PC-3 (cell line): ENCODE results near the gene SCLY. TPM values are rescaled to one million over a fixed set of nuclear protein-coding genes. Genes with fewer than 3 reads are reported as not detected.

ENCODE experiments used
- ATAC-seq: fragments of 200-7000 bp; cut with Tn5 transposase; 2 replicates; pipeline ENCODE4 v1.9.1; 2020; ENCODE audit warnings: mild to moderate bottlenecking, moderate library complexity
- BruUV-seq: library from RNA; stranded (reverse); fragments of 400-500 nt; replicated peaks from 2 replicates; lab custom pipeline; 2021; lab: Mats Ljungman, UMichigan
- CTCF ChIA-PET: fragments of 300-600 bp; sonication (Branson Sonifier 250); formaldehyde crosslinking; loops from one replicate; lab custom pipeline; 2022; ENCODE audit warnings: antibody characterized with exemption; lab: Charles Lee
- POLR2A ChIA-PET: fragments of 300-600 bp; sonication (Branson Sonifier 250); formaldehyde crosslinking; loops from one replicate; lab custom pipeline; 2022; ENCODE audit warnings: antibody characterized with exemption; ENCODE audit not compliant: unreplicated experiment; lab: Charles Lee
- DNase-seq: peaks from one replicate; pipeline ENCODE4 v3.0.0-alpha.2; 2015
- H2AFZ ChIP-seq: fragments of 300-600 bp; sonication (generic); 2 replicates; pipeline ENCODE4 v1.6.0; 2016; ENCODE audit warnings: antibody characterized with exemption, low read length
- H3F3A ChIP-seq: fragments of 300-600 bp; sonication (generic); one replicate; pipeline ENCODE4 v1.6.0; 2017; ENCODE audit warnings: antibody characterized with exemption, low read length, control low read depth, mild to moderate bottlenecking; ENCODE audit not compliant: unreplicated experiment
- H3K27ac ChIP-seq: fragments of 300-600 bp; sonication (generic); 2 replicates; pipeline ENCODE4 v1.5.1; 2016; ENCODE audit warnings: mild to moderate bottlenecking, low read length
- H3K27me3 ChIP-seq: fragments of 300-600 bp; sonication (generic); 2 replicates; pipeline ENCODE4 v1.6.1; 2016; ENCODE audit warnings: low read length, mixed read lengths
- H3K36me3 ChIP-seq: fragments of 300-600 bp; sonication (generic); 2 replicates; pipeline ENCODE4 v1.6.1; 2016; ENCODE audit warnings: low read depth, mixed run types, low read length, mixed read lengths
- H3K4me1 ChIP-seq: fragments of 300-600 bp; sonication (generic); 2 replicates; pipeline ENCODE4 v1.5.1; 2016; ENCODE audit warnings: low read length; ENCODE audit not compliant: insufficient read depth
- H3K4me2 ChIP-seq: fragments of 300-600 bp; sonication (generic); 2 replicates; pipeline ENCODE4 v1.6.0; 2016; ENCODE audit warnings: low read length
- H3K4me3 ChIP-seq: fragments of 300-600 bp; sonication (generic); 2 replicates; pipeline ENCODE4 v1.5.1; 2016; ENCODE audit warnings: mild to moderate bottlenecking, low read length, mixed read lengths
- H3K79me2 ChIP-seq: fragments of 300-600 bp; sonication (generic); 2 replicates; pipeline ENCODE4 v1.6.1; 2017; ENCODE audit warnings: low read length, mixed read lengths
- H3K9ac ChIP-seq: fragments of 300-600 bp; sonication (generic); 2 replicates; pipeline ENCODE4 v1.6.0; 2016; ENCODE audit warnings: mild to moderate bottlenecking, low read length
- H3K9me2 ChIP-seq: fragments of 300-600 bp; sonication (generic); replicated peaks from 2 replicates; pipeline ENCODE4 v1.6.1; 2016; ENCODE audit warnings: mixed run types, low read length, mixed read lengths
- H3K9me3 ChIP-seq: fragments of 300-600 bp; sonication (generic); 2 replicates; pipeline ENCODE4 v1.6.1; 2016; ENCODE audit warnings: low read length, mixed read lengths
- H4K20me1 ChIP-seq: fragments of 300-600 bp; sonication (generic); 2 replicates; pipeline ENCODE4 v1.6.1; 2016; ENCODE audit warnings: low read length, mixed read lengths
- EZH2 ChIP-seq: fragments of 300-600 bp; sonication (generic); IDR thresholded peaks from one replicate; pipeline ENCODE4 v1.6.1; 2017; ENCODE audit warnings: antibody characterized with exemption, mild to moderate bottlenecking, low read length; ENCODE audit not compliant: unreplicated experiment
- EZH2phosphoT487 ChIP-seq: fragments of 300-600 bp; sonication (generic); IDR thresholded peaks from 2 replicates; pipeline ENCODE4 v1.6.1; 2018; ENCODE audit warnings: mild to moderate bottlenecking, antibody characterized with exemption, low read length, borderline replicate concordance
- intact Hi-C: fragments of 100-400 bp; cut with micrococcal nuclease; formaldehyde crosslinking; loops from 2 replicates; pipeline ENCODE4 v1.9.0; 2023
- total RNA-seq: library from RNA; depleted of rRNA; stranded (reverse); fragments of >200 nt; gene quantifications from 2 replicates; pipeline ENCODE4 v1.2.3, GENCODE V29; 2014
- TF ChIP-seq, protein P1 (sequence below): fragments of 300-600 bp; sonication (generic); conservative IDR thresholded peaks from 2 replicates; pipeline ENCODE4 v1.5.1; 2017; ENCODE audit warnings: antibody characterized with exemption, low read depth, mild to moderate bottlenecking, low read length

The SCLY gene
- total RNA-seq, 1 experiment from 2014 or later = 23.1 TPM

DNA sequence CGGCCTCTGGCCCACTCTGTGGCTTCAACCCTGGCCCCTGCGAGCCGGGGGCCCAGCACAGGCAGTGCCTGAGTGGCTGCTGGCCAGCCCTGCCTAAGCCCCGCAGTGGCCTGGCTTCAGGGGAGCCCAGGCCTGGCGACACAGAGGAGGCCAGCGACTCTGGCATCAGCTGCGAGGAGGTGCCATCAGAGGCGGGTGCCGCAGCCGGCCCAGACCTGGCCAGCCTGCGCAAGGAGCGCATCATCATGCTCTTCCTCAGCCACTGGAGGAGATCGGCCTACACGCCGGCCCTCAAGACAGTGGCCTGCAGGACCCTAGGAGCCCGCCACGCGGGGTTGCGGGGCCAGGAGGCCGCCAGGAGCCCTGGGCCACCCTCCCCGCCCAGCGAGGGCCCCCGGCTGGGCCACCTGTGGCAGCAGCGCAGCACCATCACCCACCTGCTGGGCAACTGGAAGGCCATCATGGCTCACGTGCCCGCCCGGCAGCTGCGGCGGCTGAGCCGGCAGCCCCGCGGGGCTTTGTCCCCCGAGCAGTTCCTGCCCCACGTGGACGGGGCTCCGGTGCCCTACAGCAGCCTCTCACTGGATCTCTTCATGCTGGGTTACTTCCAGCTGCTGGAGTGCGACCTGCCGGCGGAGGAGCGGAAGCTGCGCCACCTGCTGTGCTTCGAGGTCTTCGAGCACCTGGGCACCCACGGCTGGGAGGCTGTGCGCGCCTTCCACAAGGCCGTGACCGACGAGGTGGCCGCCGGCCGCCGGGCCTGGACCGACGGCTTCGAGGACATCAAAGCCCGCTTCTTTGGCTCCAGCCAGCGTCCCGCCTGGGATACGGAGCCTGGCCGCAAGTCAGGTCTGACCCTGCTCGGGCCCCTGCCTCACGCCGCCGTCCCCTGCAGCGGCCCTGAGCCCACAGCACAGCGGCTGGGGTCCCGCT is 70.2 kb downstream of the SCLY start:
- DNase-seq (no peak), ATAC-seq (no peak)
- Histone ChIP-seq H3K9me3 (no peaks in the 10 kb centered on the region), H3K4me1 (no peaks in the 10 kb centered on the region), H3K9ac (no peak overlapping the region), H3K36me3 (no peaks in the 10 kb centered on the region), H3K79me2 (no peaks in the 10 kb centered on the region), H3K4me2 (no peak overlapping the region), H3K27ac (no peak overlapping the region), H3K4me3 (no peak overlapping the region), H2AFZ (no peak overlapping the region), H3F3A (no peaks in the 10 kb centered on the region), H3K27me3 (no peaks in the 10 kb centered on the region), H4K20me1 (no peaks in the 10 kb centered on the region), H3K9me2 (no peaks in the 10 kb centered on the region)
- ChIA-PET POLR2A (no interaction called here), CTCF (no interaction called here)
- TF ChIP-seq EZH2 = no peak
- TF ChIP-seq EZH2phosphoT487 = no peak
- TF ChIP-seq, protein P1, sequence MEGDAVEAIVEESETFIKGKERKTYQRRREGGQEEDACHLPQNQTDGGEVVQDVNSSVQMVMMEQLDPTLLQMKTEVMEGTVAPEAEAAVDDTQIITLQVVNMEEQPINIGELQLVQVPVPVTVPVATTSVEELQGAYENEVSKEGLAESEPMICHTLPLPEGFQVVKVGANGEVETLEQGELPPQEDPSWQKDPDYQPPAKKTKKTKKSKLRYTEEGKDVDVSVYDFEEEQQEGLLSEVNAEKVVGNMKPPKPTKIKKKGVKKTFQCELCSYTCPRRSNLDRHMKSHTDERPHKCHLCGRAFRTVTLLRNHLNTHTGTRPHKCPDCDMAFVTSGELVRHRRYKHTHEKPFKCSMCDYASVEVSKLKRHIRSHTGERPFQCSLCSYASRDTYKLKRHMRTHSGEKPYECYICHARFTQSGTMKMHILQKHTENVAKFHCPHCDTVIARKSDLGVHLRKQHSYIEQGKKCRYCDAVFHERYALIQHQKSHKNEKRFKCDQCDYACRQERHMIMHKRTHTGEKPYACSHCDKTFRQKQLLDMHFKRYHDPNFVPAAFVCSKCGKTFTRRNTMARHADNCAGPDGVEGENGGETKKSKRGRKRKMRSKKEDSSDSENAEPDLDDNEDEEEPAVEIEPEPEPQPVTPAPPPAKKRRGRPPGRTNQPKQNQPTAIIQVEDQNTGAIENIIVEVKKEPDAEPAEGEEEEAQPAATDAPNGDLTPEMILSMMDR = no peak
- no TSS peak for BruUV-seq
- intact Hi-C loops = no loop called here

DNA sequence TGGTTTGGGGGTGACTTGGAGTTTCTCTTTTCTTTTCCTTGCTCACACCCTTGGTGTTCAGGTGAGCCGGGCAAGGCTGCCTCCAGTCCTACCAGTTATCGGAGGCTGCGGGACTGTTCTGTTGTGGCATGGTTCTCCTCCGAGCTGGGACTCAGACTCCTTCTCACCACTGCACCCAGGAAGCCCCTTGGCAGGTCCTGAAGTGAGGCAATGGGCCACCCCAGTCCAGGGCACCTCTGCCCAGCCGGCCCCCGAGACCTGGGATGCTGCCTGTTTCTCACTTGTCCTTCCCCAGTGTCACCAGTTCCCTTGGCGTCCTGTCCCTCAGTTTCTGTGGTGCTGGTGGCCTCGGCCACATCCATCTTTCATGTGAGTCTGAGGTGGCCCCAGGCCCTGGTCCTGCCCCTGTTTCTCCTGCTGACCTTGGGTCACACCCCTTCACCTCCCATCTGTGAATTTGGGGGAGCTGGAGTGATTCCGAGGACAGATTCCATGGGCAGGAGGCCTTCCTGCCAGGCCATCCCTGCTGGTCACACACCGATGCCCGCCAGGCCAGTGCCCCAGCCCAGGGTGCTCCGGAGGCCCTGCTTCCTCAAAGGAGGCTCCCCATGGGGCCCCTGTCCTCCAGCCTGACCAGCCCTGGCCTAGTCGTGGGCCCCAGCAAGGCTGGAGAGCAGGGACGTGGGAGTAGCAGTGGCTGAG is 71.1 kb downstream of the SCLY start:
- intact Hi-C loops = no loop called here
- POLR2A ChIA-PET = no interaction called here
- Histone ChIP-seq H3K4me1 (no peaks in the 10 kb centered on the region), H3K79me2 (no peaks in the 10 kb centered on the region), H4K20me1 (no peaks in the 10 kb centered on the region), H2AFZ (no peak overlapping the region), H3K9ac (no peak overlapping the region), H3K36me3 (no peaks in the 10 kb centered on the region), H3K9me3 (no peaks in the 10 kb centered on the region), H3F3A (no peaks in the 10 kb centered on the region), H3K9me2 (no peaks in the 10 kb centered on the region), H3K4me3 (no peak overlapping the region), H3K27ac (no peak overlapping the region), H3K4me2 (no peak overlapping the region), H3K27me3 (no peaks in the 10 kb centered on the region)
- ATAC-seq (no peak), DNase-seq (no peak)
- TF ChIP-seq EZH2 = no peak
- TF ChIP-seq EZH2phosphoT487 = no peak
- TF ChIP-seq, protein P1 = no peak
- BruUV-seq = no TSS peak
- CTCF ChIA-PET = no interaction called here
